Endometrial microvascular endothelial cells (primary cell): Measurements from ENCODE around the gene OGA. TPM values are rescaled to one million over a fixed set of nuclear protein-coding genes. Genes with fewer than 3 reads are reported as not detected.

ENCODE experiments used
- in situ Hi-C: cut with HindIII; loops from 2 replicates; pipeline ENCODE4 v1.10.0; 2017; ENCODE audit warnings: low sequenced_read_pairs, low pct_unique_long_range_greater_than_20kb; ENCODE audit errors: inconsistent ontology term
- total RNA-seq: library from RNA; depleted of rRNA; stranded (reverse); fragments of >200 nt; gene quantifications from one replicate; pipeline ENCODE4 v1.2.3, GENCODE V29; 2015; ENCODE audit errors: inconsistent ontology term

The OGA gene
- total RNA-seq, 1 donor from 2014 or later, result 51.8 TPM

DNA sequence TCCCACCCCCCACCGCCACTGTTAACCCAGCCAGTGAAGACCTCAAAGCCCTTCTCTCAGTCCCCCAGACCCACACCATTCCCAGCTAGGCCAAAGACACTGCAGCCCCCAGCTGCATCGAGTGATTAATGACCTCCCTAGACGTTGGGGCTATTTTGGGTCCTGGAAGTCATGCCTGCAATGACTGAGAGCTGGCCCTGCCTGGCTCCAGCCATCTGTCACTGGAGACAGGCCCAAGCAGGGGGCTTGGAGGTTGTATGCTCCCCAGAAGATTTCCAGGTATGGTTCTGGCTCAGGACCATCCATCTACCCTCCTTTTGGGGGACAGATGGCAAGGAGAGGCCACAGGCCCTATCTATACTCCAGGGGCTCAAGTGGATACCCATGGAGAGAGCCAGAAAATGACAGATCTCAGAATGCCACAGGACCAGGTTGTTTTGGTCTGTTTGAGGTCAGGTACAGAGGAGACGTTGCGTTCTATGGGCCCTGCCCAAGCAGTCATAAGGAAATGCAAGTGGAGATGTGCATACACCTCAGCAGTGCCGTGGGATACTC is 20.2 kb upstream of the OGA start:
- in situ Hi-C loops, result no loop called here

DNA sequence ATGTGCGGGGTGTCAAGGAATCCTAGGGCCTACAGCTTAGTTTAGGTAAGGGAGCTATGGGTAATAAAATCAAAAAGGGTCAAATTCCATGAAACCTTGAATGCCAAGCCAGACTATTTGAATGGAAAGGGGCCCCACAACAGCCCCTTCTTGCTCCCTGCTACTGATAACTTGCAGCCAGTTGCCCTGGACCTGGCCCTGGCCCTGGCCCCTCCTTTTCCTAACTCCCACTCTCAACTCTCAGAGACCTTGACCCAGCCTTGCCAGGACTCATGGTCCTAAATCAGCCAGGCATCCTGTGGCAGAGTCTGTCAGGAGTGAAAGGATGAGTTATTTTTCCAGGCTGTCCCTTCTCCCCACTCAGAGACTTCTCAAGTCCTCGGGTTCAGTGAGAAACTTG is 19.5 kb upstream of the OGA start:
- in situ Hi-C loops, result no loop called here

DNA sequence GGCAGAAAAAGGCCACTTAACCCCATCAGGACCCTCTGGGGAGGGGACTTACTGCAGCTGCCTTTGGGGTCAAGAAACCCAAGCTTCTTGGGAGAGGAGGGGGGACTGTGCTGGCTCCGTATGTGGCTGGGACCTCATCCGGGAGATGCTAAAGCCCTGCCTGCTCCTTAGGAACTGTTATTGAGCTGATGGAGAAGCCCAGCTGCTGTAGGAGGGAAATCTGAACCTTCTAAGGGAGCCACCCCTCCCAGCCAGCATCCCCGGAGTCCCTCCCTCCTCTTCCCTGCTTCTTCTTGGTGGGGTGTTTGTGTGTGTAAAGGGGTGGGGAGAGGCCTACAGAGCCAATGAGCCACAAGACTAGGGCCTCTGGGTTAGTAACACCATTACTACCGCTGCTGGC is 17.1 kb upstream of the OGA start:
- in situ Hi-C loops, result no loop called here

DNA sequence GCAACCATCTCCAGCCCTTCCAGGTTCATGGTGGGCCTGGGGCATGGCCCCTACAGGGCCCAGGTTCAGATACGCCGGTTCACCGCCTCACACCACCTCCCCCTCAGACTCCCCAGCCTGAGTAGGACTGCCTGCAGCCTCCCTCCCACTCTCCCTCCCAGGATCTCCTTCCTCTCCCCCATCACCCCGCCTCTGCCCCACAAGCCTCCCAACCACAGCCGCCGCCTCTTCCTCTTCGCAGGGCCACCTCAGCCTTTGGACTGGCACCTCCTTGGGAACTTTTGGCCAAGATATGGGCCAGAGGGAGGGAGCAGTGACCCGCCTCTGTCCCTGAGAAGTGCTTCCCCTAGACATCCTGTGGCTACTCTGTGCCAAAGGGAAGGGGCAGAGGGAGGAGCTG is 16.1 kb upstream of the OGA start:
- in situ Hi-C loops, result no loop called here

DNA sequence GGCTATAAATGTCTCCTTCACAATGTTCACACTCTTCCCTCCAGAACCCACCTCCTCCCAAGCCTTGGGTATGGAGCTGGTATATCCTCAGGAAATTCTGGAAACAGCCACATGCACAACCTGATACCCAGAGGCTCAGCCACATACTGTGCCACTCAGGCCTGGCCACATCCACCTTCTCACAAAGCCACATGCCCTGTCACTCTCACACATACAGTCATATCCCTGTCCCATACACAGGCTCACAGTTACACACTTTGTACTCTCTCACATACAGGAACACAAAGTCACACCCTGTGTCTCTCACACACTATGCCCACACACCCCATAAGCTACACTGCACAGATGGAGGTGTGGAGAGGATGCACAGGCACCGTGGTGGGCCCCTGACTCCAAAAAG is 15.2 kb upstream of the OGA start:
- in situ Hi-C loops, result no loop called here

DNA sequence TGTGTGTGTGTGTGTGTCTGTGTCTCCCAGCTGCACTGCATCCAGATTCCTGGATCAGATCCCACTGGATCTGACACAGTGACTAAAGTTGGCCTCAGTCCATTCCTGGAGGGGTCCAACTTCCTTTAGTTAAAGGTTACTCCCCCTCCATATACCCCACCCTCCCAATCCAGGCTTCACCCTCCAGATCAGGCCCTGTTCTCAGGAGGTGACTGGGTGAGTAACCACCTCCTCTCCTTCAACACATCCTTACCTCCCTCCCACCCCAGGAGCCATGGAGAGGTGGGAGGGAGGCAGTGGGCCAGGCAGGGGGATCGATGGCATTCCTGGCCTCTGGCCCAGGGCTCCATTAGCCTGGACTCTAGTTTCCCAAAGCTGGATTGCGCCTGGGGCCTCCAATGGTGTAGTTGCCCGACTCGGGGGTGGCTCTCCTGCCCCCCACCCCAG is 14.1 kb upstream of the OGA start:
- in situ Hi-C loops, result no loop called here

DNA sequence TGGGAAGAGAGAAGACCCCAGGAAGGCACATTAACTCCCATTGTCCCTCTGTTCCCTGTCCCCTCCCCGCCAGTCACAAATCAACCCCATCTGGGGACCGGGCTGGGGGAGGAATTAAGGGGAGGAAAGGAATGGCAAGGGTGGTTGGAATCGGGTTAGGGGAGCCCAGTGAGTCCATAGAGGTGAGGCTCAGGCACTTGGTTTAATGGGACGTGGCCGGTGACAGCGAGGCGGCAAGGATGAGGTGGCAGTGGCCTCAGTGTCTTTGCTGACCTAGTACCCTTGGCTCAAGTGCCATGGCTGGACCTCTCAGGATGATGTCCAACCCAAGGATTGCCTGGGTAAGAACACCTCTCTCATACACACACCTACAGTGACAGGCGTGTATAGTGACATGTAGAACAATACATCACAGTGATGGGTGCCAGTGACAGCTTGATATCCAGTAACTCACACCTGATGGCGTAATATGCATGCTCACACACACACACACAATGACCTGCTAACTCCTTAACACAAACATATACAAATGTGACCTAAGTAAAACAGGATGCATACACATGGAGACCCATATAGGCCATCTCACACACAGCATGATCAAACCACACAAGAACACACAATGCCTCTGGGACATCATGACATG is 13.0 kb upstream of the OGA start:
- in situ Hi-C loops, result no loop called here

DNA sequence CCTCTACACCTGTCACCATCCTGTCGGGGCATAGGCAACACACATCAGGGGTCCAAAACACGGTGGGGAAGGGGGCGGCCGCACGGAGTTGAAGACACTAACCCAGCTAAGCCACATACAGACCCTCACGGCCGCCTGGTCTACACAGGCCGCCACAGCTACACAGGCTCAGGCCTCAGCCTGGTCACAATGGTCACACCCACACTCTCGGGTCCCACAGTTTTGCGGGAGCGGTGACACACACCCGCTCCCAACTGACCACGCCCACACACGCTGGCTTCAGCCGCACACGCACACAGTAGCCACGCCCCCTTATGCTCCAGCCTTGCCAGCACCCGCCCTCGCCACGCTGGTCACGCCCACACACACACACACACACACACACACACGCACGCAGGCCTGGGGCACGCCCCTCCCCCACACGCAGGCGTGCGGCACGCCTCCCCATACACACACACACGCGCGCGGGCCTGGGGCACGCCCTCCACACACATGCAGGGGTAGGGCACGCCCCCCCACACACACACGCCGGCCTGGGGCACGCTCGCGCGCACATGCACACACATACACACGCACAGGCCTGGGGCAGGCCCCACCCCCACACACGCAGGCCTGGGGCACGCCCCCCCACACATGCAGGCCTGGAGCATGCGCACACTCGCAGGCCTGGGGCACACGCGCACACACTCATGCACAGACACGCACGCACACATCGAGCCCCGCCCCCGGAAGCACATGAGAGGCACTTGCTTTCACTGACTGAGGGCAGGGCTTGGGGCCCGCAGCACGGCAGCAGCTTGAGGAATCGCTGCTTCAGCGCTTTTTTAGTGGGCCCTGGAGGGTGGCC is 12.3 kb upstream of the OGA start:
- in situ Hi-C loops, result no loop called here

DNA sequence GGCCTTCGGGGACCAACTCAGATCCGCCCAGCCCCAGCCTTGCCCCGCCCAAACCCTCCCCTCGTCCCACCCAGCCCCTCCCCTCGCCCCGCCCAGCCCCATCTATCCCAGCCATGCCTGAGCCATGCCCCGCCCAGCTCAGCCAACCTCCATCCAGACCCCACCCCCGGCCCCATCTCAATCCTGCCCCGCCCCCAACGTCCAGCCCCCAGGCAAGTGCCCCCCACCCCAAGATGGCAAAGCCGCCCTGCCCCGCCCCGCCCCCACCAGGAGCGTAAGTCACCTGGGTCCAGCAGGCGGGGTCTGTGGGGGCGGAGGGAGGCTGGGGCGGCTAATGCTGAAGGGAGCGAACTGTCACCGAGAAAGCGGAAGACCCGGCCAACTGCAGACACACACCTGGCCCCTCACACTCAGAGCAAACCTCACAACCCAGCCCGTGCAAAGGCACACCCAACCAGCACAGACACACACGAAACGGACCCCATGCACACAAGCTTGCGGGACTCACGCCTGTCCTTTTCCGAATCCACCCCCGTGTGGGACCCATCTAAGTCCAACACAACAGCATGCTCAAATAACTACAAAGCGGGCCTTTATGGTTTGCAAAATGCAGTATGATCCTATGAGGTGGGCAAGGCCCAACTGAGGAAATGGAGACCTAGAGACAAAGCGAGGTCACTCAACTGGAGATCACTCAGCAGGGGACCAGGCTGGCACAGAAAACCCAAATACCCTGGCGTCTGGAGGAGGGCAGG is 11.5 kb upstream of the OGA start:
- in situ Hi-C loops, result no loop called here

DNA sequence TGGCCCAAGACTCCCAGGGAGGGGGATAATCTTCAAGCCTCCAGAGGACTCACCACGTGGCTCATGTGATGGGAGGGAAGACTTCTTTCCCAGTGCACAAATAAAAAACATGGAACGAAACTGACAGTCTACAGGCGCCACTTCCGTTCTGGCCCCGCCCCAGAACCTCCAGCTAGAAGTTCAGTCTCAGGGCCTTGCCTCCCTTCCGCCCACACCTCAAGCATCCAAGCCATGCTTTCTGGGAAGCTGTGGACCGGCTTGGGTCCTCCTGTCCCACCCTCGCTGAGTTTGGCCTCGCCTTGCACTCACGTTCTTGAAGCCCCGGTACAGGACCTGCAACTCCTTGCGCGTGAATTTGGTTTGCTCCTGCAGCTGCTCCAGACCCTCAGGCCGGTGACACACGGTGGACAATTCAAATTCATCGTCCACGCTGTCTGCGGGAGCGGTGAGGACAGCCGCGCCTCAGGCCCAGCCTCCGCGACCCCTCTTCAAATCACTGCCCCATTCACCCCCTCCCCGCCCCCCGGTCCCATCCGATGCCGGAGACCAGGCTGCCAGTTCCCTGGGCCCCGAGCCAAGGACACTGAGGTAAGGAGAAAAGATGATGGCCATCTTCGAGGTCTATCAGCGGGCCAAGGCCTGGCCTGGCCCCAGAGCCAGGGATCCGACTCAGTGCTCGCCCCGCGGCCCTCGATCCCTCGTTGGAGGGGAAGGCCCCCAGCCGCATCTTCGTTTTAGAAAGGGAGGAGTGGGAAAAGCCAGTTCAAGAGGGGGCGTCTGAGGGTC is 10.7 kb upstream of the OGA start:
- in situ Hi-C loops, result no loop called here

DNA sequence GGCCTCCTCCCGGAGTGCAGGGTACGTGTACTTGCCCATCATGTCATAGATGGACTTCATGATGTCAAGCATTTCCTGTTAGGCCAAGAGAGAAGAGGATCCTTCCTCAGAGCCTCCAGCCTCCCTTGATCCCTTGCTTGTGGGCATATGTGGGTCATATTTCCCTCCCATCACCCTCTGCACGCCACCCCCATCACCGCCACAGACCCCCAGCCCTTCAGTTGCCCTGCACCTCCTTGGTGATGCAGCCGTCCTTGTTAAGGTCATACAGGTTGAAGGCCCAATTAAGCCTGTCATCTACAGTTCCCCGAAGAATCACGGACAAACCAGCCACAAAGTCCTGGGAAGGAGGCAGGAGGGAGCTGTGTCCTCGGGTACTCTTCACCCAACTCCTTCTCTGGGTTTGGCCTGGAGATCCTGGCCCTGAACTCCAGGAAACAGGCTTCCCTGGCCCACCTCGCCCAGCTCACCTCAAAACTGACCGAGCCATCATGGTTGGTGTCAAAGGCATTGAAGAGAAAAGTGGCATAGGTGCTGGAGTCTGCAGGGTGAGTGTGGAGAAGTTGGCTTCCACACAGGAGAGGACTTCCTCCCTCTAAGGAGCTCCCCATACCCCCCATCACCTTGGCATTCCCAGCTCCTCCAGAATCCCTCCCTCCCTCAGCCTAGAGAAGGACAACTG is 9.8 kb upstream of the OGA start:
- in situ Hi-C loops, result no loop called here

DNA sequence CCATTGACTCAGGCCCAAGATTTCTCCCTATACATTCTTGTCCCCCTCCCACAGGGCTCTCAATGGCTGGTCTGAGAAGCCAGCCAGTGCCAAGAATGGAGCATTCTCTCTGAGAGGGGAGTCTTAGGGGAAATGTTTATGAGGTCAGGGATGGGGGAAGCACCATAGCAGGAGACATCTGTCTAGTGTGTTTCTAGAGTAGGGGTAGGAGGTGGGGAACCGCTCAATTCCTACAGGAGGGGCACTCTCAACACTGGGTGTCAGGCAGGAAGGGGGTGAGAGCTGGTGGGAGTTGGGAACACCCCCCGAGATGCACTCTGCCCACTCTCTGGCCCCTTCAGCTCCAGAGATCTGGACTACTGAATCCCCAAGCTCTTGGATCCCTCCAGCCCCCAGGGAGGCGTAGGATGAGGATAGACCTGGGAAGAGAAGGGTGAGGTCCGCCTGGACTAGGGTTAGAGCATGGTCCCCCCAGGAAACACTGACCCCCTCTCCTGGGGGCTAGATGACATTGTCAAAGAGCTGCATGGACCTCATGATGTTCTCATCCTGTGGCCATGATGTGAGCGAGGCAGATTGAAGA is 8.7 kb upstream of the OGA start:
- in situ Hi-C loops, result no loop called here

DNA sequence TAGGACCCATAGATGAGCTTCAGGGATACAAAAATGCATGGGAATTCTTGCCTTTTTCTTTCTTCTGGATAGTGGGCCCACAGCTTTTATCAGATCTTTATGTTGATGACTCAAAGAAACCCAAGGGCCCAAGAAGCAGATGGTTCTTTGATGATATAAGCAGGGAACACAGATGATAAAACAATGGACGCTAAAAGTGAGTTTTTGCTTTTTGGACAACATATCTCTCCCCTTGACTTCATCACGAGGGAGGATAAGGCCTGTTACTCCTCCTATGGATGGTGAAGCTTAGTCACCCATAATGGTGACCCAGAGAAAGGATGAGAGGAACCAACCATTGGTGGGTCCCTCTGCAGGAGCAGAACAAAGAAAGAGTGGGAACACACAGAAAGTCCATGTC is 6.5 kb upstream of the OGA start:
- in situ Hi-C loops, result no loop called here

DNA sequence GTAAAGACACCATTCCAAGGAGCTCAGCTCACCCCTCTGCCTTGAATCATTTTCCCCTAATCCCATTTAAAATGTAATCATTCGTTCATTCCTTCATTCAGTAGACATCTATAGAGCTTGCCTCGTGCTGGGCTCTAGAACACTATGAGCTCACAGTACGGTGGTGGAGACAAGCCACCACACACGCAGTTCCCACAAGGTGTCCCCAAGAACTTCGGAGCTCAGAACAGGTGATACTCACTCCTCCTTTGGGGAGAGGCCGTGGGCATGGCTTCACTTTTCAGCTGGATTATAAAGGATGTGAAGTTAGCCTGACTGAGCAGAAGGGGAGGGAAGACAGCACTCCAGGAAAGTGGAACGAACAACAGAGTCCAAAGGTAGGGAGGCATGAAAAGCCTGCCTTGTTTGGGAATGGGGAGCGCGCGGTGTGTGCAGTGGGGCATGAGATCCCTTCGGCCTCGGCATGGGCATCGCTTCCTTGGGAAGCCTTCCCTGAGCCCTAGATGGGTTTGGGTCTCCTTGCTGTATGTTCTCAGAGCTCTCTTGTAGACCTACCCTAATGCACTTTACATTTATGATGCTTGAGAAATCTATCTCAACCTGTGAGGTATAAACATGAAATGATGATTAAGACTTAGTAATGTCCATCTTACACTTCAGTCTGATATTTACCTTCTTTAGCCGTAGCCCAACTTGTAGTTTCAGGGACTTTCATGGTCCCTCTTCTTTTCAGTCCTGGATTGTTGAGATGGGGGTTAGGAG is 809 bp upstream of the OGA start:
- in situ Hi-C loops, result no loop called here

DNA sequence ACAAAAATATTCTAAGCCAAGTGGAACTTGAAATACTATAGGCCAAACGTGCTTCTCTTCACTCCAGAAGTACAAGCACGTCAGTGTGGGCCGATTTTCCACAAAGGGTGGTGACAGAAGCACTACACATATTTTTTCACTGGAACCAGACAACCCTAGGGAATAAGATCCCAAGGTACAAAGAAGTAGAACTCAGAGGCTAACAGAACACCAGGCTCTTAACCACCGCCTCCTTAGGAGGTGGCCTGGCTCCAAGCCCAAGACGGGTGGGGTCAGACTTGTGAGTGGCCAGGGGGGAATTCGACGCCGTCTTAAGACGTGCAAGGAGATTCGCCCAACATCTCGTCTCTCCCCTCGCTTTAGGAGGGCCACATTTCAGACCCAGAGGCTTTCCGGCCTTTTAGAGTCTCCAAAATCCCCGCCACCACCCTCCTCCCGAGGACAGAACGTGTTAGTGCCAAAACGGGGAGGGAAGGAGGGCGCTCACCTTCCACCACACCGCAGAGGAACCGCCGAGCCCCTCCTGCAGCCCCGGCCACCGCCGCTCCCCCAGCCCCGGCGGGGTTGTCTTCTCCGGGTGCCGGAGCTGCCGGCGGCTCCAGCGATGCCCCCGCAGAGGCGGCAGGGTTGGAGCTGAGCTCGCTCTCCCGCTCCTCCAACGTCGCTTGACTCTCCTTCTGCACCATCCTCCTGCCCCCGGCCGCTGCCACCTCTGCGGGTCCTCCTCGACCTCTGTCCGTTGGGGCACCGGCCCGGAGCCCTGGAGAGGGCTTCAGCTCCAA is 716 bp downstream of the OGA start:
- in situ Hi-C loops, result no loop called here

DNA sequence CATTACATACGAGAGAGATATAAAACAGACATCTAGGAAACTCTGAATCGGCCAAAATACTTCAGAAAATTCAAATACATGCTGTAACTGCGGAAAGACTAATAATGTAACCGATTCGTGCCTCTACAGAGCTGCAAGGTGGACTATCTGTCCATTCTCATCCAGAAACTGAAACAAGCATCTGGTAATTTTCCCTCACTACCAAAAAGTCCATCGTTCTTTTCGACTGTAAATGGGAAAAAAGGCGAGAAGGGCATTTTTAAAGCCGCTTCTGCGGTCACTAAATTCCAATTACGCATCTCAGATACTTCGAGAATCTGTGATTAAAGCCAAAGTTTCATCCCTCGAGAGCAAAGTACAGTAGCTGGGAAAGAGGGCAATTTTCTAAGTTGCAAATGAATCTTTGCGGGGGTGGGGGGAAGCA is 1.3 kb downstream of the OGA start:
- in situ Hi-C loops, result no loop called here

DNA sequence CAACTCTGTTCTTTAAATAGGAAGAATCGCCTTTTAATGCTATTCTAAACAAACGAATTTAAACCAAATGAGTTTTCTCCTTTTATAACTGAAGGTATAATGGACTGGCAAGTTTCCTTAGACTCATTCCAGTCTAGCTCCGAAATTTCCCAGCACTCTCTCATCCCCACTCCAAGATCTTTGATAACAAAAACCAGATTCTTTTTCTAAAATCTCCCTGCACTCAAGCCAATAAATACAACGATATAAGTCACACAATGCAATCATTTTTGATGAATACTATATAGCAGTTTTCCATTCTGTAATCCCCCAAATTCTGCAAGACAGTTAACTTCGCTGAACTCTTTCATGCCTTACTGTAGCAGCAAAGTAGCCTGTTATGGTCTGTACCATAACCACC is 1.9 kb downstream of the OGA start:
- in situ Hi-C loops, result no loop called here
